ENCODE measurements around the gene LGALS3BP.

Gene LGALS3BP

GRCh38 chr17:78937561-78937960 lies 42.2 kb downstream of the LGALS3BP start:
- DNase-seq (ENCODE audit: low spot score): no peak

GRCh38 chr17:78935419-78936323 lies 44.1 kb downstream of the LGALS3BP start:
- no peak for DNase-seq (ENCODE audit: low spot score)

GRCh38 chr17:78934681-78935418 lies 44.9 kb downstream of the LGALS3BP start:
- DNase-seq (ENCODE audit: low spot score): no peak

GRCh38 chr17:78933959-78934568 lies 45.7 kb downstream of the LGALS3BP start:
- no peak for DNase-seq (ENCODE audit: low spot score)

GRCh38 chr17:78933025-78933958 lies 46.4 kb downstream of the LGALS3BP start:
- no peak for DNase-seq (ENCODE audit: low spot score)

- no peak for DNase-seq (ENCODE audit: low spot score)
Measured at GRCh38 chr17:78929908-78930775, 49.6 kb downstream of the LGALS3BP start.

DNA sequence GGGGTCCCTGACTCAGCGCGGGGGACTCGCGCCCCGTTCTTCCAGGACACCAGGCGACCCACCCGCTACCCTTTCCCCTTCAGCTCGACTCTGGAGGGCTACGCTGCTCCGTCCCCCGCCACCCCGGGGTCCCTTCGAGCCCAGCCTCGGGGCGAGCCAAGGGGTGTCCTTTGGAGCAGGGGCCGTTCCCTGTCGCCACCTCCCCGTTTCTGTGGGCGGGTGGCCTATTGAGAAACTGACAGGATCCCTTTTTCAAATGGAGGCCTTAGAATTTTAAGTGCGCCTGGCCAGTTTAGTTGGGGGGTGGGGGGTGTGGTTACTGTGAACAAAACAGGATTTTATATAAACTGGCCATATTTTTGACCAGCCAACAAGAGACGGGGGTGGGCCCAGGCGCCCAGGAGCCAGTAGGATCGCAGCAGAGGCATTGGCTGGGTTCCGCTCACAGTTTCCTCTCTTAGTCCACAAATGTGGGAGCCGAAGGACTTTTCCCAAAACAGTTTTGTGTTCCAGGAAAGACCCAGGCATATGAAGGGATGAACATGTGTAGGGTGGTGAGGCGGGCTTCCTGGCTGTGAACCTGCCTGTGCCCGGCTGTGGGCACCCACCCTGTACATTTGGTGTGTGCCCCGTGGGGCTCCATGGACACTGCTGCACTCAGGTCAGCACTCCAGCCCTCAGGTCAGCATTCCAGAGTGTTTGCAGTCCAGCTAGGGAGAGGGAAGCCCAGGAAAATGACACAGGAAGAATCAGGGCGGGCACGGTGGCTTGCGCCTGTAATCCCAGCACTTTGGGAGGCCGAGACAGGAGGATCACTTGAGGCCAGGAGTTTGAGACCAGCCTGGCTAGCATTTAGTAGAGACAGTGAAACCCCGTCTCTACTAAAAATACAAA lies 53.8 kb downstream of the LGALS3BP start:
- no peak for DNase-seq (ENCODE audit: low spot score)

- peak; percentile 99 for DNase-seq (ENCODE audit: low spot score)
Measured at GRCh38 chr17:78925234-78925633, 54.5 kb downstream of the LGALS3BP start, which contains the start of gene TIMP2. TSS of gene TIMP2 (minus strand) at chr17:78925387. CDS start at chr17:78925088, 299 bp downstream.

DNA sequence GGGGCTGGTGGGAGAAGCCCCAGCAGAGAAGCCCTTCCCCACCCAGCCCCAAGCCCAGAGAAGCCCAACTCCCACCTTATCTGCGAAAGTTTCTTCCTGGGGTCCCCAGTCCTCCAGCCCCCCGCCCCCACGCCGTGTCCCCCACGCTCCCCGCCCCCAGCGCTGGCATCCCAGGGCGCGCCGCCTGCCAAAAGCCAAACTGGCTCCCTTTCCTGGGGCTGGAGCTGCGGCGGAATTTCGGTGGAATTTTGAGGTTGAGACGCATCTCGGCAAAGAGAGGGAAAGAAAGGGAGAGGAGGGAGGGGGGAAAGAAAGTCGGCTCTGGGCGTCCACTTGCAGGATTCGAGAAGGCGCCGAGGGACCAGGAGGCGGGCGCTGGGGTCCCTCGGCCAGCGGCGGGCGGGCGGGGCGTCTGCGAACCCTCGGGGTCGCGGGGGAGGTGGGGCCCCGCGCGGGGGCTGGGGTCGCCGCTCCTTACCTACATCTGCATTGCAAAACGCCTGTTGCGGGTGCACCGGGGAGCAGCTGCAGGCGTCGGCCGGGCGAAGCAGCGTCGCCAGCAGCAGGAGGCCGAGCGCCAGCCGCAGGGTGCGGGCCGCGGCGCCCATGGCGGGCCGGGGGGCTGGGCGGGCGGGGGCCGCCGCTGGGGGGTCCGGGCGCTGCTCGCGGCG lies 55.1 kb downstream of the LGALS3BP start:
- peak; percentile 87 for DNase-seq (ENCODE audit: low spot score)

- DNase-seq (ENCODE audit: low spot score): no peak
Measured at GRCh38 chr17:78923660-78924453, 55.9 kb downstream of the LGALS3BP start.

- no peak for DNase-seq (ENCODE audit: low spot score)
Measured at GRCh38 chr17:78922816-78923498, 56.8 kb downstream of the LGALS3BP start.

DNA sequence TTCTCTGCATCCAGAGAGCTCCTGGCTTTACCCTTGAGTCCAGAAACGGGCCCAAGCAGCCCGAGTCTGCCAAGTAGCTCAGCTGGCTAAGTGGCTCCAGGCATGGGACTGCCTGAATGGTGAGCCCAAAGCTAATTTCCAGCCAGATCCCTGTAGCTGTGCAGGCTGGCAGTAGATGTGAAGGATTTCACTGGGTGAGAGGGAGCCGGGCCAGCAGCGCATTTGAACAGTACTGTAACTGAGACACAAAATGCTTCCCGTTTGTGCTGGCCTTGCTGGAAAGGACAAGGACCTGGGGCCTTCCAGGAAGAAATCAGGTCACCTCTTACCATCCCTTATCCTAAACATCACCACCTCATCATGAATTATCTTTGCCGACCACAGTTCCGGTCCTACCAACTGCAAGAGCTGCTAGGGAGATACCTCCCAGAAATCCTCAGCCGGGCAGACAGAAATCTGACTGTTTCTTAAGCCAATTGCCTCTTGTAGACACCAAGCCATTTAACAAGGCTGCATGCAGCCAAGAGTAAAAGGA lies 58.2 kb downstream of the LGALS3BP start:
- no peak for DNase-seq (ENCODE audit: low spot score)

Measured in D341Med (cell line).